Raji (cell line): ENCODE results near the gene C14orf93.

ENCODE experiments used
- POLR2A ChIP-seq: IDR thresholded peaks from 2 replicates; pipeline ENCODE4 v1.6.1; 2011; ENCODE audit warnings: low read depth, low read length, control low read depth; ENCODE audit not compliant: insufficient read depth

C14orf93 gene, protein sequence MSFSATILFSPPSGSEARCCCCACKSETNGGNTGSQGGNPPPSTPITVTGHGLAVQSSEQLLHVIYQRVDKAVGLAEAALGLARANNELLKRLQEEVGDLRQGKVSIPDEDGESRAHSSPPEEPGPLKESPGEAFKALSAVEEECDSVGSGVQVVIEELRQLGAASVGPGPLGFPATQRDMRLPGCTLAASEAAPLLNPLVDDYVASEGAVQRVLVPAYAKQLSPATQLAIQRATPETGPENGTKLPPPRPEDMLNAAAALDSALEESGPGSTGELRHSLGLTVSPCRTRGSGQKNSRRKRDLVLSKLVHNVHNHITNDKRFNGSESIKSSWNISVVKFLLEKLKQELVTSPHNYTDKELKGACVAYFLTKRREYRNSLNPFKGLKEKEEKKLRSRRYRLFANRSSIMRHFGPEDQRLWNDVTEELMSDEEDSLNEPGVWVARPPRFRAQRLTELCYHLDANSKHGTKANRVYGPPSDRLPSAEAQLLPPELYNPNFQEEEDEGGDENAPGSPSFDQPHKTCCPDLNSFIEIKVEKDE

DNA sequence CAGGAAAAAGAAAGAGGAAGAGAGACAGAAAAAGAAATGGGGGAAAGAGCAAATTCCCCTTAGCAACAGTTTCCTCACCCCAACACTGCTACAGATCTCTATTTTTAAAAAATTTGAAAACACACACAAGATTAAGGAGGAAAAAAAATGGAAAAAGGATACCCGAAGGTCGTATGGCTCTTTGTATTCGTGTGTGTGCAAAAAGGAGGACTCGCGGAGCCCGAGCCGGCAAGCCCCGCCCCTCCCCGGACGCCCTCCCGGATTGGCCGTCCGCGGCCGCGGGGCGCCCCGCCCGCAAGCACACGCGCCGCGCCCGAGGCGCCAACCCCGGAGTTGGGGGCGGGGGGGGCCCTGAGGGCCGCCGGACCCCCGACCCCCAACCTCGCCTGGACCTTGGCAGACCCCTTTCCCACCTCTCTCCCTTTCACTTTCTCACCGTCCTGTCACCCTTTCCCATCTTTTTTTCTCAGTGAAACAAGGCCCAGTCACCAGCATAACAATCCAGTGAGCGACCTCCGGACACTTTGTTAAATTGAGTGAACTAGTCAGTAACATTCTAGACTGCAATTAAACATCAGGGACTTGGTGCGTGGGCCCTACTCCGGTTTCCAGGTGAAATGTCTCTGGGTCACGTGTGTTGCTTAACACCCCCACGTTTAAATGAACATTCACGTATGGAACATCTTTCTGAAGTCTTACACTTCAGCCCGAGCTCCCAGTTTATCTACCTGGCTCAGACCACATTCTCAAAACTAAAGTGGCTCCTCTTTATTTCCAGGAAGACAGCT, at the start of gene C14orf93:
Gene C14orf93, minus strand, starts transcription at position 205 of the 788 bp plus-strand sequence. CDS start 11,120 bp downstream, outside the sequence.
- TF ChIP-seq POLR2A, result peak; percentile 62

DNA sequence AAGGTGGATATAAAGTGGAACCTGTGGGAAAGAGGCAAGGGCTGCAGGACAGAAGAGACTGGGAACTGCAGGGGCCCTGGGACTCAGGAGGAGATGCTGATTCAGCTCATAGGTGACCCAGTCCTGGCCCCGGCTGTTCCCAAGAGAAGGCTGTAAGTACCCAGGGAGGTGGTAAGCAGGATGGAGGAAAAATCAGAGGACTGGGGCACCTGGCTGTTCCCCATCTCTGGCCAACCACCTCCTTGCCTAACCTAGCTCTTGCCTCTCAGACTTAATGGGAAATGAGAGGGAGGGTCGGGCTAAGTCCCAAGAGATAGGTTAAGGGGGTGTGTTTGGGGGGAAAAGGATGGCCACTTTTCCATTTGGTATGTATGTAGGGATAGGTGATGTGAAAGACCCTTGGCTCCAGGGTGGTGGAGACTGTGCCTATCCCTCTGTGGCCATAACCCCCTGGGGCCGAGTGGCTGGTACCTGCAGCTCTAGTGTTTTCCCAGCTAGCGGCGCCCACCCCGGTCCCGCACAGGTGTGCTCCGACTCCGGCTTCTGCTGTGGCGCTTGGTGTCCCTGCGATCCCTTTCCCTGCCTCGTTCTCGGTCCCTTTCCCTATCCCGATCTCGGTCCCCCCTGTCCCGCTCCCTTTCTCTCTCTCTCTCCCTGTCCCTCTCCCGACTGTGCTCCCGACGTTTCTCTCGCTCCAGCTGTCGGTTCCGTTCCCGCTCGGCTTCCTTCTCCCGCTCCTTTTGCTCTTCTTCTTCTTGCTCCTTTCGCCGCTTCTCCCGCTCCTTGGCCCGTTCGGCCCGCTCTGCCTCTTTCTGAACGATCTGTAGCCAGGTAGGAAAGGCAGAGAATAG, 48.9 kb upstream of the C14orf93 start:
- no peak for TF ChIP-seq POLR2A

DNA sequence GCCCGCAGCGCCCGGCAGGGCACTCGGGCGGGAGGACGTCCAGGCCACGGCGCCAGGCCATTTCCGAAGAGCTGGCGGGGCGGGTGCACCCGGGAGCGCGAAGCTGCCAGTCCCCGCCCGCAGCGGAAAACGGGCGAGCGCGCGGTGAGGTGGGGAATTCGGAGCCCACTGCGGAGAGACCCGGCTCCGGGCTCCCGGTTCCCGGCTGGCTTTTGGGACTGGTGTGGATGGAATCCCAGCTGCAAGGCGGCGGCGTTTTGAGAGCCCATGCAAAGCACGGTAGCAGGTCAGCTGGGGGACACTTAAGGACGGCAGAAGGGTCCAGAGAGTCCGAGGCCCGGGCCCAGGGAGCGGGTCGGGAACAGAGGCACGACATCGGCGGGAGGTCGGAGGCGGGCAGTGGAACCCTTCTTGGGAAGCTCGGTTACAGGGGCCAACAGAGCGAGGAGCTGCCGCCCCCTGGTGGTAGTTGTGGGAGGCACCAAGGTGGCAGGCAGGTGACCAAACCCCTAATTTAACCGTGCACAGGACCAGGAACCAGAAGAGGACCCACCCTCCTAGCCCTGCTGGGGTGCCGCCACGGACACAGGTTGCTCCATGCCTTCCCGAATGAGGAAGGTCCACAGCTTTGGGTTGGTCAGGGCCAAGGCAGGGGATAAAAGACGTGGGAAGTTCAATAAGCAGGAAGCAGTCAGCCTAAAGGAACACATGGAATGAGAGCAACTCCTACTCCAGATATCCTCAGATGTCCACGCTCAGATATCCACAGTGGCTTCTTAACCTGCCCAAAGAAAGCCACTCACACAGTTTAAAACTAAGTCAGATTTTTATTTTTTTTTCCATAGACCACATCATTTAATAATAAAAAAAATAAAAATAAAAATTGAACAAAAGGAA, 48.1 kb upstream of the C14orf93 start:
- TF ChIP-seq POLR2A, result no peak

DNA sequence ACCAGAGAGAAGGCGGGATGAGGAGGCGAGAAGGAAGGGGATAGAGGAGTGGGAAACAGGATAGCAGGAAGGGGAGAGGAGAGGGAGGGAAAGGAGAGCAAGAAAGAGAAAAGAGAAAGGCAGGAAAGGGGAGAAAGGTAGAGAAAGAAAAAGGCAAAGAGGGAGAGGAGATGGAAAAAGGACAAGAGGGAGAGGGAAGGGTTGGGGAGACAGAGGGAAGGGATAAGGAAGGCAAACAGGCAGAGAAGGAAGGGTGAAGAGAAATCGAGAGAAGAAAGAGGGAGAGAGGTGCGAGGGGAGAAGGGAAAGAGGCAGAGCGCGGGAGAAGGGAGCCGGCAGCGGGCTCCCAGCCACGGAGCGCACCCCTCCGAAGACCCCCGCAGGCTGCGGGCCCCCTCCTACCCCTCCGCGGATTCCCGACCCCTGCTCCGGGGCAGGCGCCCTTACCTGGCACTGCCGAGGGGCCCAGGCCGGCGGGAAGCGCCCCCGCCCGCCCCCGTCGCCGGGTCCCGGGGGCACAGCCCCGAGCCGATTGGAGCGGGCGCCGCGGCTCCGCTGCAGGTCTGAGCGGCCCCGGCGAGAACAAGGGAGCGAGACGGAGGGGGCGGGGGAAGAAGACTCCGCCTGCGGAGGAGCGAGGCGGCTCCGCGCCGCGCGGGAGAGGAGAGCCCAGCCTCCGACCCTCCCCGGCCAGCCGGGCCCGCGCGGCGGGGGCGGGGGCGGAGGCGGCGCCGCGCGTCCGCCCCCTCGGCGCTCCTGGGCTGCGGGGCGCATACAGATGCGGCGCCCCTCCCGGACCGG, 47.2 kb upstream of the C14orf93 start, which contains the start of gene CDH24:
Gene CDH24, minus strand, starts transcription at position 565 of the 801 bp plus-strand sequence. CDS start 1,787 bp downstream, outside the sequence.
- no peak for TF ChIP-seq POLR2A

DNA sequence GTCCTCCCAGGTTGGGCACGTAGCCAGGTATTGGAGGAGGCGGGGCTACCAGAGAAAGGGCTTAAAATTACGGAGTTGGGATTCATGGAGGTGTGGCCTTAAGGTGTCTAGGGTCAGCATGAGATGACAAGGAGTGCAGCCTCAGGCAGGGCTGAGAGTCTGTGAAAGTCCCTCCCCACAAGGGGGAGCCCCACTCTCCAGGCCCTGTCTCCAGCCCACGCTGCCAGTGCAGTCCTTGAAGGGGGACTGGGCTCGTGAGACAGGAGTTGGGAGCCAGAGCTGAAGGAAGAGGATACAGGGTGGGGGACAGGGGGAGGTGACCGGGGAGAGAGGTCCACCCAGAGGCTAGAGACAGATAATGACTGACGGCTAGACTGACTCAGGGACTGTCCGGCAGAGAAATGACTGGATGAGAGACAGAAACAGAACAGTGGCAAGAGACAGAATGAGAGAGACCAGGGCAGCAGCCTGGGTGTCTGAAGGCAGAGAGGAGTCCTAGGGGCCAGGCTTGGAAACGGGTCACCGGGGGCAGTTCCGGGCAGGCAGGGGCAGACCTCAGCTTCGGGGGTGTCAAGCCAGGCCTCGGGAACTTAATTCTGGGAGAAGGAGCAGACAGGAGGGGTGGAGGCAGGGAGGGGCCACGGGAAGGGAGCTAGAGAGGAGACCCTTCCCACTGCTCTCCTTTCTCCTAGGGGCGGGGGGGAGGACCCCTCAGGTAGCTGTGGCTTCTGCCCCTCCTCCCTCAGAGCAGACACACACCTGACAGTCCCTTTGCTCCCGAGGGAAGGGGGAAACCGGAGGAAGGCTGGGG, 46.4 kb upstream of the C14orf93 start:
- TF ChIP-seq POLR2A, result no peak

- no peak for TF ChIP-seq POLR2A
Observed at GRCh38 chr14:23055621-23056144, 45.7 kb upstream of the C14orf93 start.

- no peak for TF ChIP-seq POLR2A
Observed at GRCh38 chr14:23055147-23055550, 45.2 kb upstream of the C14orf93 start.

- no peak for TF ChIP-seq POLR2A
Observed at GRCh38 chr14:23054000-23054811, 44.3 kb upstream of the C14orf93 start.

DNA sequence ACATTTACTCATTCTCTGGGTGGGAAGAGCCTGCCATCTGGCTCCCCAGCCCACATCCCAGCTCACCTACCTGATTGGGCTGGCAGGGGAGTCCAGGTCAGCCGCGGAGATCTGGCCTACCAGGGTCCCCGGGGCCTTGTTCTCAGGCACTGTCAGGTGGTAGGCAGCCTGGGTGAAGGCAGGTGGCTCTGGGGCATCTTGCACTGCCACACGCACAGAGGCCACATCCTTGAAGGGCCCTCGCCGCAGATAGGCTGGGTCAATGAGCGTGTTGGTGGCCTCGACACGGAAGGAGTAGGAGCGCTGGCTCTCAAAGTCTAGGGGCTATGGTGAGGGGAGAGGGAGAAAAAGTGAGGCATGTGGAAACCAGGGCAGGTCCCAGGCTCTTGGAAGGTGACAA, 43.5 kb upstream of the C14orf93 start:
- TF ChIP-seq POLR2A, result no peak

GRCh38 chr14:23052671-23053070, 42.7 kb upstream of the C14orf93 start:
- TF ChIP-seq POLR2A, result no peak

- no peak for TF ChIP-seq POLR2A
Observed at GRCh38 chr14:23052182-23052623, 42.3 kb upstream of the C14orf93 start.
